GM19035 (cell line): Measurements from ENCODE around the gene SPTLC3.

Experiments used
- ATAC-seq: cut with Tn5 transposase; IDR thresholded peaks from one replicate; pipeline ENCODE4 v1.9.1; 2021; ENCODE audit not compliant: unreplicated experiment

SPTLC3 gene

DNA sequence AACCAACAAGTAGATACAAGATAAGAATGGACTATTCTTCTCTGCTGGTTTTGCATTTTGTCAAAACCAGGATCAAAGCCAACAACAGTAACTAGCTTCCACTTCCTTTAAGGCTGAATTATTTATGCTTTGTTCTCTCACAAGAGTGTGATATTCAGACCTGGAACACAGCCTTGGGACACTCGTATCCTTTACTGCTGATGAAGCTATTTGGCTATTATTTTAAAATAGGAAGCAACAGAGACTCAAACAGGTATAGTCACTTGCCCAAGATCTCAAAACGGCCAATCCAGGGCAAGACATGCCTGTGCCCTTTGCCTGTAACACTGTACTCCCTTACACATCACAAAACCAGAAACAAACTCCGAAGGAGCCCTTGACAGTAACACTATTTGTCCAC is 19.9 kb downstream of the SPTLC3 start:
- no peak for ATAC-seq

DNA sequence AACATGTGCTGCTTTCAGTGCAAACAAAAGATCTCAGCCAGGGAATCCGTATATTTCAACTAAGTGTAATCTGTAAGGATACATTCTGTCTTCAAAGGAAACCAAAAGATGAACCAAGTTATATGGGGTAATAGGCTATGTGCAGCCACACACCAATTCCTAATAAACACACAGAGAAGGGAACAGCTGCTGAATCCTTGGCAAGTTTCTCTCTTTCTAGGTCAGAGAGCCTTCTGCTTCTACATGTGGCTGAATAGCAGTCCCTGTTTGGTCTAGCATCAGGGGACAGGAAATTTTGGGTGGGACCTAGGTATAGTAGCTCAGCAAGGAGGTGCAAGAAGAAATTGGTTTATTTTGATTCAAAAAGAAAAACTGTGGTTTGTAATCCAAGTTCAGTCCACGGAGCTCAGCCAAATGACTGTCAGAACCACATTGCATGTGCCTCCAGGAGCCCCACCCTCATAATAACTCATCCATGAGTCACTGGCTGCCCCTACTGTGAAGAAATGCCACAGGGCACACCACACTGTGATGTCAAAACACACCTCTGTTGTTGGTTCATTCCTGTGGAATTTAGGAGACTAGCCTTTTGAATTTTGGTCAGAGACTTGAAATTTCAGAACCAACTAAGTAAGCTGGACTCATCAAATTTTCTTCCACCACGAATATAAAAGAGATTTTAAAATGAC is 21.1 kb downstream of the SPTLC3 start:
- no peak for ATAC-seq

DNA sequence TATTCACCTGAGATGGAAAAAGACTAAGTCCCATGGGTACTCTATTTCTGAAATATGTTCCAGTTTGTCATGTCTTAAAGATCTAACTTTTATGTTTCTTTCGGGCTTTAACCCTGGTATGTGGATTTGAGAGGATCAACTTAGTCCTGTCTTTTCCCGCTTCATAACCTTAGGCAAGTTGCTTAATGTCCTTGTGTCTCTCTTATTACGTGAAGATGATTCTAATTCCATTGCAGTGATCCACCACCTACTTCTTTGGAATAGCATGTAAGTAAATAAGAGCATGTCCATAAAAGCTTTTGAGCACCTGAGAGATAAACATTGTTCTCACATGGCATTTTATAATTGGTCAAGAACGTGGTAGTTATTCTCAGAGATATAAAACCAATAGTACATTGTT is 23.0 kb downstream of the SPTLC3 start:
- ATAC-seq, result no peak

DNA sequence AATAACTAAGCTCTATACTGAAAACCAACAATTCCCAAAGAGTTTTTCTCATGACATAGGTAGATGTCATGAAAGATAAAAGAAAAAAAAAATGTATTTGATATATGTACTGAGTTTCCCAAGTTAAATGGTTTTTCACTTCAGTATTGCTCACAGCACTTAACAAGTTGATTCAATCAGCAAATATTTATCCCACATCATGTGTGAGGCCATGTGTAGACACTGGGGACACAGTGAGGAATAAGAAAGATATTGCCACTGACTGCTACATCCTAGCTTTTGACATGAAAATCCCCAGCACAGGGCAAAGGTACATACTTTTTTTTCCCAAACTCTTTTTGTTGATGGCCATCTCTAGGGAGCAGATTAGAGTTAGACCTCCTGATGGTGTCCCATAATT is 25.3 kb downstream of the SPTLC3 start:
- no peak for ATAC-seq

DNA sequence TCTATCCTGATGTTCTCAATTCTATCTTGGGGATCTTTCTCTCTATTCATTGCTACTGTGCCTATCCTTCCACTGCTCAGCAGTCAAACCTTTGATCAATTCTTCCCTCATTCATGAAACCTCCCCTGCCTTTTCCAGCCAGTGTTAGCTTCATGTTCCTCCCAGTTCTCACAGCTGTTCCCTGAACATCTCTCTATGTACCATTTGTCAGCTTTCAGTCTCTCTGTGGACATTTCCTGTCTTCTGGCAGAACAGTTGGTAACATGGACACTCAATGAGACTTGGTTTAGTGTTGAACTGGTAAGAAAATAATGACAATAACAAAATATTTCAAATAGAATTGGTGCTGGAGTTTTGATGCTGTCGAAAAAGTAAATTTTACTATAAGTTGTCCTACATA is 26.2 kb downstream of the SPTLC3 start:
- no peak for ATAC-seq

DNA sequence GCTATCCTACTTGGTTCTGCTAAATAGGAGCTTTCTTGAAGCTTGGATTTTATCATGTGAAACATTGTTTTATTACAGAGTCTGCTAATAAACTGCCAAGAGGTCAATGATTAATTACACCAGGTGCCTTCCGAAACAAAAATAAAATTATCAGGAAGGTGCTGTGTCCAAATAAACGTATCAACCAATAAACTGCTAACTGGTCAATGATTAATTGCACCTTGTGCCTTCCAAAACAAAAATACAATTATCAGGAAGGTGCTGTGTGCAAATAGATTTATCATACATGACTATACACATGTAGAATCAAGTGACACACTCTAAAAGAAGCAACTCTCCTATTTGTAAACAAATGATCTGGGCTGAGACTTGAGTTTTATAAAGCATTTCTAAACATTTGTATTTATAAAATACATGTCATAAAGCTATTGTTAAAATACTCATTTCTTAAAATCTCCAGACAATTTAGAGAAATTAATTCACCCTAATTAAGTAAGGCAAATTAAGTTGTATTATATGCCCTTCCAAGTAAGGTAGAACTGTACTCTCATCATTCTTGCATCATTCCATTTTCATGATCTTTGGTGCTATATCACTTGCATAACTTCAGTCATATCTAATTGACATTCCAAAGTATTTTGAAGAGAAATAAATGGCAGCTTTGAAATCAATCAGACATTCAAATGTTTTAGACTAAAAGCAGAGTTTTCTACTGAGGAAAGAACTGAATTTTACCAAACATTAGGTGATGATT is 26.8 kb downstream of the SPTLC3 start:
- no peak for ATAC-seq

DNA sequence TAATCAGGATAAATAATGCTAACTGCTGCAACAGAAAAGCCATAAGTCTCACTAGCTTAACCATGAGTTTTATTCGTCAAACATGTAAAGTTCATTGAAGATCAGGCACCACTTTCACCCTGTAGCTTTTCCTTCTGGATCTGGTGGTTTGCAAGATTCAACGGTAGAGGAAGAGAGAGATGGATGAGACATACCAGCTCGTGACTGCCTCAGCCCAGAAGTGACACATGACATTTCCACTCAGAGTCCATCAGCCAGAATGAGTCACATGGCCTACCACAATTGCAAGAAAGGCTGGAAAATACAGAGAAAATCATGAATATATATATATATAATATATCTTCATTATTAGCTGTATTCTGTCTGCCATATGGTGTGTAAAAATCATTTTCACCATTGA is 29.0 kb downstream of the SPTLC3 start:
- no peak for ATAC-seq

DNA sequence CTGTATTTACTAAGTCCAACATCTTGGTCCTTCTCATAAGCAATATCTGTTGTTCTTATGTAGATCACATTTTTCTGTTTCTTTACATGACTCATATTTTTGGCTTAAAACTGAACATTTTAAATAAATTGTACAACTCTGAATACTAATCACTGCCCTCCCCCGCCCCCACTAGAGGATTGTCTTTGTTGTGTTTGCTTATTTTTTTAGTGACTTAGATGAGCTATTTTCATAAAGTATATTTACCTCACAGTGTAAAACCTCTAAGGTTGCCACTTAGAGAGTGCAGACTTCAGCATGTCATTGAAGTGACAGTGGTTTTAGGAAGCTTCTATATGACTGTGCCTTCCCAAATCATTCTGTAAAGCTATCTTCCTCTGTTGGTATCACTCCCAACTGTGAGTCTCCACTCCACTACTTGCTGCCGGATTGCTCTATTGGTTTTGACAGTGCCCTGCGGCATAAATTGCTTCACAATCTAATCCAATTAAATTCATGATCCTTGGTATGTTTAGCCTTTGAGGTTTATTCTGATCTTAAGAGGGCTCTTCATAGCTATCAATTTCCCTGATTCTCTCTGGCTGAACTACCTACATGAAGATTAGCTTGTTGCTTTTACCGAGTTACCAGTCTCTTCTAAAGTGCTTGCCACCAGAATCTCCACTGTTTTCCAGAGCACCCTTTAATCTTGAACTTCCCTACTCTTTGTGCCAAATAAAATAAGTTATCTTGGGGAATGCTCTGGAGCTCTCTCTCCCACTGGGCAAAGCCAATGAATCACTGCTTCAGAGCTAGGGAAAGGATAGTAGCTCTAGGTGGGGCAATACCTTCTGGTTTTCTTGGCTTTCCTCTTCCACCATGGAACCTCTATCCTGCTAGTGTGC is 33.0 kb downstream of the SPTLC3 start:
- no peak for ATAC-seq

DNA sequence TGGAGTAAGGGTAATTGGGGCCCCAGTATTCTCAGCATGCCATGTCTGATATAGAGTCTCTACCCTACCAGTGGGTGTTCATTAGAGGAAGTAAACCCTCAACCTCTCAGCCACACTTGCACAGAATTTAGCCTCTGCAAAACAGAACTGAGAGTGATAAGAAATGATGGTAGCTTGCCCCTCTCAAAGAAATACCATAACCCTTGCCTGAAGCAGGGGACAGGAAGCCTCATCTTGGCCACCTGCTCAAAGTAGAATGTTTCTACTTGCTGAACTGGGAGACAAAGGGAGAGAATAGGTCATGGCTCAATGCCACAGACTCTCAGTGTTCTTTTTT is 33.7 kb downstream of the SPTLC3 start:
- no peak for ATAC-seq

DNA sequence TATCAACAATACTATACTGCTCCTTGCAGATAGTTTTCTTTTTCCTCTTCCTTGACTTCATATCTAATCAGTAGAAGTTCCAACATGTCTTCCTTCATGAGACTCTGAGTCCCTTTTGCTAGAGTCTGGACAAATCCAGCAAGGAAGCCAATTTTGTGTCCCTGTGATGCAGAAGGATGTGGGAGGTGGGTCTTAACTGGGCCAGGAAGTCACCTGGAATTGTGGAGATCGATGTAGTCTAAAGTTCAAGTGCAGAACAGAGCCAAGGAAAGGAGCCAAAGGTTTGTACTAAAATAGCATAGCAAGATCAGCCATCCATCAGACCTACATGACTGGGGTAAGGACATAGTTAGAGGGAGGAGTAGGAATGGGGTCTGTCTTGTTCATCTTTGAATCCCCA is 37.6 kb downstream of the SPTLC3 start:
- no peak for ATAC-seq

DNA sequence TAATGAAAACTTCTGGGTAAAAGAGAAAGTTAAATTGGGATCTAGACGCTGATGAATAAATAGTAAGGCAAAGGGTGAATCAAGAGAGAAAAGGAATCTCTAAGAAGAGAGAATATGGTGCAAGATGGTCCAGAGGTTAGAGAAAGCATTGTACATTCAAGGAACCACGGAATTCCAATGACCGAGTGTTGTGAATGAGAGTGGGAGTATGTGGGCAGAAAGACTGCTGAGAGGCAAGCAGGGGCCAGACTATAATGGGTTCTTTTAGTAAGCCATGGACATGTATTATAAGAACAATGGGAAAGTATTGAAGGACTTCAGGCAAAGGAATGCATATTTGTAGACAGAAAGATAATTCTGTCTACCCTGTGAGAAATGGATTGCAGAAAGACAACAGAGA is 45.2 kb downstream of the SPTLC3 start:
- no peak for ATAC-seq

DNA sequence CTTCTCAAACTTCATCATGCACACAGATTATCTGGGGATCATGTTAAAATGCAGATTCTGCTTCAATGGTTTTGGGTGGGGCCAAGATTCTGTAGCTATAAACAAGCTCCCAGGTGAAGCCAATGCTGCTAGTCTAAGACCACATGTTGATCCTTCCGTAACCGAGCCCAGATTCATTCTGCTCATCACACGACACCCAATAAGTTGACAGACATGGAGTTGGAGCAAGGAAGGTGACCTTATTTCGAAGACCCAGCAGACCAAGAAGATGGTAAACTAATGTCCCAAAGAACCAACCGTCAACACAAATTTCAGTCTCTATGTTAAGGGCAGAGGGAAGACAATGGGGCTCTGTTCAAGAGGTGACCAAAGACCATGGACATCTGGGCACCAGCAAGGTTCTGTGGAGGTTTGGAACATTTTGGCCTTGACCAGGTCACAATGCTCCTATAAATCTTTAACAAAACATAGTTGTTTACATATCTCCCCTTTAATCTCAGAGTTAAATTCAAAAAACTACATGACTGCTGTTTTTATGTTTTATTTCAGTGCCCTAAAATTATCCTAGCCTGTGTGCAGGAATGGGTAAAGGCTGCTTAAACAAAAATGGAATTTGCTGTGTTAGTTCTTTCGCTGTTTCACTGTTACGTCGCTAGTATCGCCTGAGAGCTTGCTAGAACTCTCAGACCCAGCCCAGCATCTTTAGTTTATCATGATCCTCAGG is 50.1 kb downstream of the SPTLC3 start:
- ATAC-seq, result no peak

DNA sequence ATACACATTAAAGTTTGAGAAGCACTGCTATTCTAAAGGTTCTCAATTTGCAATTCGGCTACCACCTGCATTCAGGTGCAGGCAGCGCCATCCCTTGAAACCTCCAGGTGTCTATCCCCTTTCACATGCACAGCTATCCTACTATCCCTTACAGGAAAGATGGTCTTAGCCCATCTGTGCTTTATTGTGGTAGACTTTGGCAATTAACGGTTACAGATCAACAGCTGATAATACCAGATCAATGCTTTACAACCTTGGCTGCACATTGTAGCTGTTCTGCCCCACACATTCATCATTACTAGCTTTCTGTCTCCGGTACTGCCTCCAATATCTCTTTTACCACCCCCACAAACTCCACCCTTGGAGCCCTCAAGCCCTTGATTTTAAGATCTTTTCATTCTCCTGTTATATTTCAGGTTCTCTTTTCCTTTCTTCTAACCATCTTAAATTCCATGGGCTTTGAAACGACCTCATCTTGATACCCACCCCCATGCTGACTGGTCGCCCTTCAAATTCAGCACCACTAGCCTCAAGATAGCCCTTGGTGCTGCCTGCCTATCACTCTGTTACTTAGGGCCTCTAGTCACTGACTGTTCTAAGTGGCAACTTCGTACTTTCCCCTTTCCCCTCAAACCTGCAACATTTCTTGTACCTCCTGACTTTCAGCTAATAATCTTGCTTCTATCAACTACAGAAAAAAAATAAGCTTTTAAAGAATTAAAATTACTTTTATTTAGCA is 50.8 kb downstream of the SPTLC3 start:
- ATAC-seq, result no peak

DNA sequence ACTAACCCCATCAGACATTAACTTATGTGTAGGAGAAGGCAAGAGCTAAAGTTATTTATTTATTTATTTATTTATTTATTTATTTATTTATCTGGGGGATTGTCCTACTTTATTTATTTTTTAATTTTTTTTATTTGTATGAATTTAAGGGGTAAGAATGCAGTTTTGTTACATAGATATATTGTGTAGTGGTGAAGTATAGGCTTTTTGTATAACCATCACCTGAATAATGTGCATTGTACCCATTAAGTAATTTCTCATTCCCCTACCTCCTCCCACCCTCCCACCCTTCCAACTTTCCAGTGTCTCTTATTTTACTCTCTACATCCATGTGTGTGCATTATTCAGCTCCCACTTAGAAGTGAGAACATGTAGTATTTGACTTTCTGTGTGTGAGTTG is 51.6 kb downstream of the SPTLC3 start:
- ATAC-seq, result no peak

DNA sequence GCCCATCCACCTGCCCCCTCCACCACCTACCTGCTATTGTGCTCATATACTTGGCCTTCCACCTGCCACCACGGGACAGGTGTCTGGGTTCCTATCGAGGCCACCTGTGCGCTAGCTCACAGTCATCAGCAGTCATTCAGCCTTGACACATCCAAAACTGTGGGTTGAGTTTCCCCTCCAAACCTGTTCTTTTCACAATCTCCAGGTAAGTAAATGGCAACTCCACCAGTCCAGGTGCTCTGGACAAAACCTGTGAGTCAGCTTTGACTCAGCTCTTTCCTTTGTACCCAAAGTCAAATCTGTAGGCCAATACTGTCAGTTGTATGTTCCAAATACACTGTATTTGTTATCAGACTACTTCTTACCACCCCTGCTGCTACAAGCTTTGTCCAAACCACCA is 52.6 kb downstream of the SPTLC3 start:
- ATAC-seq, result no peak

DNA sequence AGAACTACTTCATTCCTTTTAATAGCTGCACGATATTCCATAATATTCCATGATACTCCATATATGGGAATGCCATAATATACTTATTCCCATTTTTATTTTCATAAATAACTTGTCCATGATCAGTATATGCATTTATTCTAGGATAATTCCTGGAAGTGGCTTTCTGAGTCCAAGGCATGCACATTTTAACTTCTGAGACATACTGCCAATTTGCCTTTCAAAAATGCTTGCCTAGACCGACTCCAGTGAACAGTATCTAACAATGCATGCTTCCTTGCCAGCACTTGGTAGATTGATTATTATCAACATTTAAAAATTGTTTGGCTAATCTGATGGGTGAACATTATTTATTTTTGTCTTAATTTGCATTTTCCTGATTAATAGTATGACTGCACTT is 54.0 kb downstream of the SPTLC3 start:
- no peak for ATAC-seq

DNA sequence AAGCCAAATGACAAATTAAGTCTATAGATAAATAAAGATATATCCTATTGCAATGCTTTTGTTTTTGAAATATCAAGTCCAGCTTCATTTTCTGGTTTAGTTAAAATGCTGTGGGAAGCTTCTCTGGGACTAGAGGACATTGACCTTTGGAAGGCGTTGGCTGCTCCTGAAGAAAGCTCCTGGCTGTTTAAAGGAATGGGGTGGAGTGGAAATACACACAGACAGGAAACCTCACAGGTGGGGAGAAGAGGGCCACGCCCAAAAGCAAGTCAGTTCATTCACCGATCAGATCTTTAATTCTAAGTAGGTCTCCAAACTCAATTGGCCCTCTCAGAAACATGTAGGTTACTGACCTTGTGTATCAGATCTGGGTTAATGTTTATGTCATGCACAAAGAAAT is 59.6 kb downstream of the SPTLC3 start:
- ATAC-seq, result no peak

DNA sequence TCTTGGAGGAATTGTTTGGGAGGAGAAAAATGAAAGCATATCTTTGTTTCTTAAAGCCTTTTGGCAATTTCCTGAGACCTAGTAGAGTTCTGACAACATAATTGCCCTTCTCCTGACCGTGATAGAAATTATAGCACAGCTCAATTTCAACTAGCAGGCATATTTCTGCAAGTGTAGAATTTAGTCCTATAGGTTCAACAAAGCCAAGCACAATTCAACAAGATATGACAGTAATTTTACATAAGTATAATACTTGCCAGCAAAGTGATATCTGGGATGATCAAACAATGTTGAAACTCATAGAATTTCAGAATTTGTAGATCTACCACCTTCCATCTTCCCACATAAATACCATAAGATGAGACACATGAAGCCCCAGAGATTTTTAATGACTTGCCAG is 73.1 kb downstream of the SPTLC3 start:
- no peak for ATAC-seq

DNA sequence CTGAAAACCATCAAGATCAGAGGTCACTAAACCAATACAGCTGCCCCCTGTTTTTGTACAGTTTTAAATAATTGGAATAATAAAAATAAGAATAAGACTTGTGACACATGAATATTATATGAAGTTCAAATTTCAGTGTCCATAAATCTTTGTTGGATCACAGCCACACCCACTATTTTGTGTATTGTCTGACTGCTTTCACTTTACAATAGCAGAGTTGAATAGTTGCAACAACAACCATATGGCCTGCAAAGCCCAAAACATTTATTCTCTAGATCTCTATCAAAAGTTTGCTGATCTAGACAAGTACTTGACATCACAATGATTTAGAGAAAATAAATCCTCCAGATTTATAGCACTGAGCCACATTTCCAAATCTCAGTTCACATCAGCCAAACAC is 73.6 kb downstream of the SPTLC3 start:
- ATAC-seq, result no peak

DNA sequence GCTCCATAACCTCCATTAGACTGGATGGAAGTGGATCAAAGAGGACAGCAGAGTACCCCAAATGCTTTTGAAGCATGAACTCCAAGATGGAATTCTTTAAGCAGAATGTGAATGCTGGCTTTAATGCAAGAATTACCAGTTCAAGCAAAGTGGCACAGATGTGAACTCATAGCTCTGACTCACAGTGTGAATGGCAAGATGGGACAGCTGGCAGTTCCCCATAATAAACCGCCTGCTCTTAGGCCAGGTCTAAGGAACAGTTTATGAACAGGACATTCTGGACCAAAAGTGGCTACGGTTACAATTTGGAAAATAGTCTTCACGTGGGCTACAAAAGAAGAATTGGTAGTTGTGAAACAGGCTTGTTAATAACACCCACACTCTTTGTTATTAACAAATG is 76.5 kb downstream of the SPTLC3 start:
- ATAC-seq, result no peak
